Endodermal cell (in vitro differentiated cells): ENCODE data around the gene SSNA1. TPM values are rescaled to one million over a fixed set of nuclear protein-coding genes. Genes with fewer than 3 reads are reported as not detected.

Experiments
- DNase-seq: peaks from one replicate; pipeline ENCODE4 v3.0.0-alpha.2; 2017
- H3K27ac ChIP-seq: 2 replicates; pipeline ENCODE4 v1.5.1; 2013; ENCODE audit warnings: mild to moderate bottlenecking, low read depth, low read length, moderate library complexity
- H3K27me3 ChIP-seq: 2 replicates; pipeline ENCODE4 v1.6.1; 2013; ENCODE audit warnings: mild to moderate bottlenecking, low read length, moderate library complexity; ENCODE audit not compliant: insufficient read depth, control insufficient read depth, poor library complexity, severe bottlenecking
- H3K36me3 ChIP-seq: 2 replicates; pipeline ENCODE4 v1.7.0; 2013; ENCODE audit warnings: mild to moderate bottlenecking, low read length, moderate library complexity; ENCODE audit not compliant: control insufficient read depth, insufficient read depth
- H3K4me1 ChIP-seq: one replicate; pipeline ENCODE4 v1.7.0; 2013; ENCODE audit warnings: low read length; ENCODE audit not compliant: control insufficient read depth, insufficient read depth
- H3K4me3 ChIP-seq: 2 replicates; pipeline ENCODE4 v1.5.1; 2013; ENCODE audit warnings: mild to moderate bottlenecking, low read length, moderate library complexity
- H3K9ac ChIP-seq: 2 replicates; pipeline ENCODE4 v1.6.1; 2013; ENCODE audit warnings: mild to moderate bottlenecking, low read length, moderate library complexity; ENCODE audit not compliant: poor library complexity, severe bottlenecking; ENCODE audit errors: extremely low read depth
- H3K9me3 ChIP-seq: 2 replicates; pipeline ENCODE4 v1.6.1; 2013; ENCODE audit warnings: mild to moderate bottlenecking, low read length, moderate library complexity; ENCODE audit not compliant: control insufficient read depth
- H3K27ac Mint-ChIP-seq: 2 replicates; pipeline ENCODE4 v1.8.0; 2020; ENCODE audit warnings: mixed read lengths
- H3K27me3 Mint-ChIP-seq: 2 replicates; pipeline ENCODE4 v1.8.0; 2021; ENCODE audit warnings: mild to moderate bottlenecking, mixed read lengths; ENCODE audit not compliant: insufficient read depth
- H3K36me3 Mint-ChIP-seq: 2 replicates; pipeline ENCODE4 v1.8.0; 2020; ENCODE audit warnings: low read depth, mixed read lengths
- H3K4me1 Mint-ChIP-seq: 2 replicates; pipeline ENCODE4 v1.8.0; 2020; ENCODE audit warnings: mixed read lengths
- H3K4me3 Mint-ChIP-seq: 2 replicates; pipeline ENCODE4 v1.8.0; 2020; ENCODE audit warnings: mild to moderate bottlenecking, moderate library complexity, mixed read lengths
- H3K9me3 Mint-ChIP-seq: 2 replicates; pipeline ENCODE4 v1.8.0; 2020; ENCODE audit warnings: mild to moderate bottlenecking, mixed read lengths
- WGBS, 2 experiments: methylation state at CpG; one replicate each; pipeline versions ENCODE4 v1.1.5 to v1.1.7; 2013; ENCODE audit warnings: missing lambda C conversion rate in 2 of 2, mixed read lengths in 1 of 2; ENCODE audit not compliant: insufficient coverage in 1 of 2, insufficient read length in 1 of 2; 5-methylcytosine and 5-hydroxymethylcytosine counted together
- total RNA-seq, 2 donors: library from RNA; stranded (reverse); fragmentation: NEBNext Ultra II Directional in 1 of 2; extraction: Animal tissue kit (Norgen Biotek cat#: 25700) in 1 of 2; gene quantifications; 2 replicates in 1 of 2; 3 replicates in 1 of 2; pipeline ENCODE4 v1.2.1, GENCODE V29; 2021
- TF ChIP-seq, protein P1 (sequence below): fragments of 200-600 bp; sonication (generic); conservative IDR thresholded peaks from 2 replicates; pipeline ENCODE4 v1.5.0; 2021; ENCODE audit warnings: antibody characterized with exemption, mild to moderate bottlenecking

SSNA1 gene
- total RNA-seq, 2 donors from 2014 or later = 66.5 to 67.7 TPM

DNA sequence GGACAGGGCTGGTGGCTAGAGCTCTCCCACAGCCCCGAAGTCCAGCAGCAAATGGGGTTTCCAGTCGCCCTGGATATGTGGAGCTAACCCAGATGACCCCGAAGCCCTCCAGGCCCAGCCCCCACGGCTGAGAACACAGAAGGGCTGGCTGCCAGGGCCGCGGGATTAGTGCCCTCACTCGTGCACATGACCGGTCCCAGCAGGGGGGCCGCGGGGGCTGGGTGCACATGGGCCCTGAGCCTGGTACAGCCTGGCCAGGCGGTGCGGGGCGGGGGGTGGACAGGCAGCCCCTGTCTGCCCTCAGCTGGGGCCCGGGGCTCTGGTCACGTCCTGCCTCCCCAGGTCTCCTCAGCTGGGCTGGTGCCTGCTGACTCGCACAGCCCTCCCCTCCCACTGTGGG is 5.9 kb downstream of the SSNA1 start:
- no peaks in the 10 kb centered on the region for H3K27me3 Mint-ChIP-seq
- no peaks in the 10 kb centered on the region for H3K27me3 ChIP-seq
- DNase-seq = no peak
- no peaks in the 10 kb centered on the region for H3K9me3 ChIP-seq
- H3K4me3 Mint-ChIP-seq = no peak overlapping the region
- H3K9ac ChIP-seq = no peak overlapping the region
- peaks cover 14% of the 10 kb centered on the region for H3K36me3 ChIP-seq
- H3K4me3 ChIP-seq = no peak overlapping the region
- H3K27ac Mint-ChIP-seq = no peak overlapping the region
- peaks cover 29% of the 10 kb centered on the region for H3K4me1 ChIP-seq
- TF ChIP-seq, protein P1, sequence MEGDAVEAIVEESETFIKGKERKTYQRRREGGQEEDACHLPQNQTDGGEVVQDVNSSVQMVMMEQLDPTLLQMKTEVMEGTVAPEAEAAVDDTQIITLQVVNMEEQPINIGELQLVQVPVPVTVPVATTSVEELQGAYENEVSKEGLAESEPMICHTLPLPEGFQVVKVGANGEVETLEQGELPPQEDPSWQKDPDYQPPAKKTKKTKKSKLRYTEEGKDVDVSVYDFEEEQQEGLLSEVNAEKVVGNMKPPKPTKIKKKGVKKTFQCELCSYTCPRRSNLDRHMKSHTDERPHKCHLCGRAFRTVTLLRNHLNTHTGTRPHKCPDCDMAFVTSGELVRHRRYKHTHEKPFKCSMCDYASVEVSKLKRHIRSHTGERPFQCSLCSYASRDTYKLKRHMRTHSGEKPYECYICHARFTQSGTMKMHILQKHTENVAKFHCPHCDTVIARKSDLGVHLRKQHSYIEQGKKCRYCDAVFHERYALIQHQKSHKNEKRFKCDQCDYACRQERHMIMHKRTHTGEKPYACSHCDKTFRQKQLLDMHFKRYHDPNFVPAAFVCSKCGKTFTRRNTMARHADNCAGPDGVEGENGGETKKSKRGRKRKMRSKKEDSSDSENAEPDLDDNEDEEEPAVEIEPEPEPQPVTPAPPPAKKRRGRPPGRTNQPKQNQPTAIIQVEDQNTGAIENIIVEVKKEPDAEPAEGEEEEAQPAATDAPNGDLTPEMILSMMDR = no peak
- peaks cover 9% of the 10 kb centered on the region for H3K36me3 Mint-ChIP-seq
- no peak overlapping the region for H3K27ac ChIP-seq
- whole genome bisulfite sequencing, 2 experiments = 85 to 95% methylated on average over 3 to 16 of the region's 16 CpGs
- no peaks in the 10 kb centered on the region for H3K9me3 Mint-ChIP-seq
- peaks cover 15% of the 10 kb centered on the region for H3K4me1 Mint-ChIP-seq

DNA sequence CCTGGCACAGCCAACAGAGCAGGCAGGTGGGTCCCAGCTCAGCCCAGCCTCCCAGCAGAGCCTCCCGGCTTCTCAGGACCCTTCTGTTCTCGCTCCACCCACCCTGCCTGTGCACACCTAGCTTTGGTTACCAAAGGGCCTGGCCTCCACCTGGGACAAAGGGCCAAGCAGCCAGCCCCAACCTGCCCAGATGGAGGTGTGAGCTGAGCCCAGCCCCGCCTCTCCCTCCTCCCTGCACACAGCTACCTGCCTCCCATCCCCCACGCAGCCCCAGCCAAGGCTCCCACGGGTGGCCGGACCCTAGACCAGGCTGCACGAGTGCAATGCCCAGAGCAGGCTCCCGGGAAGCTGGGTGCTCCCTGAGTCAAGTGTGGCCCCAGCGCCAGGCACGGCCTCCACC is 6.4 kb downstream of the SSNA1 start:
- Mint-ChIP-seq H3K4me1 (peaks cover 12% of the 10 kb centered on the region), H3K36me3 (peaks cover 9% of the 10 kb centered on the region), H3K9me3 (no peaks in the 10 kb centered on the region), H3K27ac (peak overlapping the region; percentile 79), H3K27me3 (no peaks in the 10 kb centered on the region), H3K4me3 (no peak overlapping the region)
- Histone ChIP-seq H3K9ac (no peak overlapping the region), H3K36me3 (peaks cover 12% of the 10 kb centered on the region), H3K27me3 (no peaks in the 10 kb centered on the region), H3K27ac (no peak overlapping the region), H3K9me3 (no peaks in the 10 kb centered on the region), H3K4me3 (no peak overlapping the region), H3K4me1 (peaks cover 25% of the 10 kb centered on the region)
- 87 to 90% methylated on average over 4 to 10 of the region's 10 CpGs for WGBS, 2 experiments
- no peak for DNase-seq
- TF ChIP-seq, protein P1 = no peak

DNA sequence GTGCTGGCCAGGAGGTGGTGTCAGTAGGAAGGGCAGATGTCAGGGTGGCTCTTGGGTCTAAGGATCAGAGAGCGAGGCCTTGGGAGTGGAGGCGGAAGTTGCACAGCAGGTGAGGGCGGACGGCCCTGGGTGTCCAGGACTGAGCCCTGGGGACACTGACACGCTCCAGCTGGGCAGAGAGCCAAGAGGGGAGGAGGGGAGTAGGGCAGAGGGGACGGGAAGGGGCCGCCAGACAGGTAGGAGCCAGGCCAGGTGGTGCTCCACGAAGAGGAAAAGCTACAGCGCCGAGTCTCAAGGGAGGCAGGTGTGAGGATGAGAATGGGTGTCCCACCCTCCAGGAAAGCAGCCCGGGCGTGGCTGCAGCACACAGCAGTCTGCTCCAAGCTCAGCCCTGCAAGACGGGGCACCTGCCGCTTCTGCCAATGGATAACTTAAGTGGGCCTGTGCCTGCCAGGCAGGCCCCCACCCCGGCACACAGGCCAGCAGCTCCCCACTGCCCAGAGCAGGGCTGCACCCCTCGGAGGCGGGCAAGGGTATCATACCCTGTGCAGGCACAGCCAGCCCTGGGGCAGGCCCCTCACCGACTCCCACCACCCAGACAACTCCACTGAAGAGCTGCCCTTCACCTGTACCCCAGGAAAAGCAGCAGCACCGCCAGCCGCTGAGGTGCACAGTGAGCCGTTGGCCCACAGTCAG is 7.2 kb downstream of the SSNA1 start:
- no peaks in the 10 kb centered on the region for H3K27me3 ChIP-seq
- no peaks in the 10 kb centered on the region for H3K9me3 Mint-ChIP-seq
- no peak overlapping the region for H3K27ac ChIP-seq
- H3K9ac ChIP-seq = no peak overlapping the region
- no peak overlapping the region for H3K4me3 Mint-ChIP-seq
- H3K4me1 ChIP-seq = peaks cover 21% of the 10 kb centered on the region
- TF ChIP-seq, protein P1 = no peak
- H3K36me3 ChIP-seq = peaks cover 5% of the 10 kb centered on the region
- 95 to 96% methylated on average over 13 to 21 of the region's 21 CpGs for WGBS, 2 experiments
- H3K27me3 Mint-ChIP-seq = no peaks in the 10 kb centered on the region
- H3K9me3 ChIP-seq = no peaks in the 10 kb centered on the region
- DNase-seq = no peak
- peaks cover 12% of the 10 kb centered on the region for H3K4me1 Mint-ChIP-seq
- peaks cover 6% of the 10 kb centered on the region for H3K36me3 Mint-ChIP-seq
- H3K4me3 ChIP-seq = no peak overlapping the region
- H3K27ac Mint-ChIP-seq = peak overlapping the region; percentile 79
